ENCODE measurements around the gene GLRA3.
"Not testable (repeated sequence)": the region's sequence is repeated elsewhere in the genome, so short reads cannot be mapped to it uniquely, and the experiment has no call there.

The GLRA3 gene

GRCh38 chr4:174810834-174811233 lies 18.2 kb downstream of the GLRA3 start:
- no peak for DNase-seq (ENCODE audit: low read depth in 2 of 2)

- DNase-seq (ENCODE audit: low read depth in 2 of 2) = no peak
Observed at GRCh38 chr4:174808836-174809235, 20.2 kb downstream of the GLRA3 start.

- no peak for DNase-seq (ENCODE audit: low read depth in 2 of 2)
Observed at GRCh38 chr4:174808119-174808518, 20.9 kb downstream of the GLRA3 start.

GRCh38 chr4:174805746-174806145 lies 23.3 kb downstream of the GLRA3 start:
- no peak for DNase-seq (ENCODE audit: low read depth in 2 of 2)

GRCh38 chr4:174794543-174795094 lies 34.4 kb downstream of the GLRA3 start:
- DNase-seq (ENCODE audit: low read depth in 2 of 2) = no peak

- no peak for DNase-seq (ENCODE audit: low read depth in 2 of 2)
Observed at GRCh38 chr4:174789657-174790056, 39.4 kb downstream of the GLRA3 start.

- DNase-seq (ENCODE audit: low read depth in 2 of 2) = not testable (repeated sequence)
Observed at GRCh38 chr4:174778274-174778986, 50.6 kb downstream of the GLRA3 start.

GRCh38 chr4:174775366-174775765 lies 53.7 kb downstream of the GLRA3 start:
- DNase-seq (ENCODE audit: low read depth in 2 of 2) = no peak

- no peak for DNase-seq (ENCODE audit: low read depth in 2 of 2)
Observed at GRCh38 chr4:174764105-174764729, 64.8 kb downstream of the GLRA3 start.

GRCh38 chr4:174763454-174764104 lies 65.5 kb downstream of the GLRA3 start:
- no peak for DNase-seq (ENCODE audit: low read depth in 2 of 2)

GRCh38 chr4:174761451-174761850 lies 67.6 kb downstream of the GLRA3 start:
- DNase-seq (ENCODE audit: low read depth in 2 of 2) = no peak

GRCh38 chr4:174757736-174758135 lies 71.3 kb downstream of the GLRA3 start:
- no peak for DNase-seq (ENCODE audit: low read depth in 2 of 2)

- DNase-seq (ENCODE audit: low read depth in 2 of 2) = no peak
Observed at GRCh38 chr4:174753021-174753420, 76.0 kb downstream of the GLRA3 start.

- DNase-seq (ENCODE audit: low read depth in 2 of 2) = no peak
Observed at GRCh38 chr4:174752026-174752425, 77.0 kb downstream of the GLRA3 start.

- no peak for DNase-seq (ENCODE audit: low read depth in 2 of 2)
Observed at GRCh38 chr4:174749091-174749490, 80.0 kb downstream of the GLRA3 start.

GRCh38 chr4:174746710-174747109 lies 82.3 kb downstream of the GLRA3 start:
- no peak for DNase-seq (ENCODE audit: low read depth in 2 of 2)

- DNase-seq (ENCODE audit: low read depth in 2 of 2) = no peak
Observed at GRCh38 chr4:174742561-174742960, 86.5 kb downstream of the GLRA3 start.

- DNase-seq (ENCODE audit: low read depth in 2 of 2) = no peak
Observed at GRCh38 chr4:174739576-174739975, 89.5 kb downstream of the GLRA3 start.

GRCh38 chr4:174734181-174734580 lies 94.9 kb downstream of the GLRA3 start:
- no peak for DNase-seq (ENCODE audit: low read depth in 2 of 2)

- DNase-seq (ENCODE audit: low read depth in 2 of 2) = no peak
Observed at GRCh38 chr4:174717828-174718227, 111.2 kb downstream of the GLRA3 start.

GRCh38 chr4:174716986-174717770 lies 111.9 kb downstream of the GLRA3 start:
- DNase-seq (ENCODE audit: low read depth in 2 of 2) = no peak

Data from activated CD8-positive, alpha-beta memory T cell treated with anti-CD3 and anti-CD28 coated beads for 4 hours (primary cell).